AG04450 (cell line): Measurements from ENCODE around the gene STK4. TPM values are rescaled to one million over a fixed set of nuclear protein-coding genes. Genes with fewer than 3 reads are reported as not detected.

ENCODE experiments used
- CTCF ChIA-PET: fragments of 300-600, 350-600 bp; formaldehyde crosslinking; extraction: SDS; loops from one replicate; lab custom pipeline; 2022; ENCODE audit warnings: antibody characterized with exemption, inconsistent platforms; lab: Charles Lee
- POLR2A ChIA-PET: fragments of 350-600 bp; formaldehyde crosslinking; extraction: SDS; loops from one replicate; lab custom pipeline; 2021; ENCODE audit warnings: antibody characterized with exemption, inconsistent platforms; lab: Yijun Ruan, JAX
- DNase-seq: peaks from one replicate; pipeline ENCODE4 v3.0.0-alpha.2; 2011; ENCODE audit warnings: low read depth, low spot score
- H3K27ac ChIP-seq: one replicate; pipeline ENCODE4 v1.5.1; 2012; ENCODE audit warnings: low read depth, low read length, control low read depth
- H3K27me3 ChIP-seq: one replicate; pipeline ENCODE4 v1.6.0; 2012; ENCODE audit warnings: low read length; ENCODE audit not compliant: control insufficient read depth, insufficient read depth
- H3K4me3 ChIP-seq: 2 replicates; pipeline ENCODE4 v1.5.1; 2011; ENCODE audit warnings: mild to moderate bottlenecking, low read depth, low read length, control low read depth
- H3K9me3 ChIP-seq: 2 replicates; pipeline ENCODE4 v1.5.1; 2012; ENCODE audit warnings: low read length; ENCODE audit not compliant: control insufficient read depth, insufficient read depth
- polyA plus RNA-seq: library from polyadenylated mRNA; depleted of rRNA; stranded (reverse); fragments of >200 nt; gene quantifications from 2 replicates; pipeline ENCODE4 v1.2.3, GENCODE V29; 2011
- TF ChIP-seq, protein P1 (sequence below): IDR thresholded peaks from 2 replicates; pipeline ENCODE4 v1.5.1; 2011; ENCODE audit warnings: low read depth, low read length, control low read depth, inconsistent platforms

STK4 gene
- polyA plus RNA-seq, 1 experiment: 25.1 TPM

DNA sequence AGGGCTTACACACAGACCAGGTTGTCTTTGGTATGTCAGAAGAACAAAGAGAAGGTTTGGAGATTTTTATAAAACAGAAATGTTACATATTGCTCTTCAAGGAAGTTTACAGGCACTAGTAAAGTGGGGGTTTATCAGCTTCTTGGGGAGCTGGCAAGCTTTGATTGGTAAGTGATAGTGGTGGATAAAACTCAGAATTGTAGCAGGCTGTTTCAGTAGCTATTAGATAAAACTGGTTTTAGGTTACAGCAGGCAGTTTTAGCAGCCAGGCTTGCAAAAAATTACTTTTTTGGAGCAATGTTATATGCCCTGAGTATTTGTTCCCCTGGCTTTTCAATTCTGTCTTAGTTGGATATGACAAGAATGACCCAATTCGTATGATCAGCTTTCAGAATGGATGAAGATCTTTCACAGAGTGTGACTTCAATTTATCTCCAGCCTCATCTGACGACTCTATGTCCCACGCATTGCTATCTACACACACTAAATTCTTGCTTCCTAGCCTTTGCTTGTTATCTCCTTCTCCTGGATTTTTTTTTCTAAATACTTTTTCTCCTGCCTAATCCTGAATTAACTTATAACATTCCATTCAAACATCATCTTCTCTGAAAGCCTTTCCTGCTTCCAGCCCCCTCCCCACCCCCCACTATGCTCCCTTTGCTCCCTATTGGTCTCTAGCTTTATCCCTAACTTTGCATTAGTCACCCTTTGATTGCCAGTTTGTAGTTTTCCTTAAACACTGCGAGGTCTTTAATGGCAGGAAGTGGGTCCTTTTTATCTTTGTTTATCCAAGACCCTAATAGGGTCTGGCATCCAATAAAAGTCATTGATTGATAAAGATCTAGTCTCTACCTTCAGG is 5.1 kb upstream of the STK4 start:
- Histone ChIP-seq H3K27ac (no peak overlapping the region), H3K9me3 (no peaks in the 10 kb centered on the region), H3K27me3 (no peaks in the 10 kb centered on the region), H3K4me3 (no peak overlapping the region)
- no peak for DNase-seq
- TF ChIP-seq, protein P1, sequence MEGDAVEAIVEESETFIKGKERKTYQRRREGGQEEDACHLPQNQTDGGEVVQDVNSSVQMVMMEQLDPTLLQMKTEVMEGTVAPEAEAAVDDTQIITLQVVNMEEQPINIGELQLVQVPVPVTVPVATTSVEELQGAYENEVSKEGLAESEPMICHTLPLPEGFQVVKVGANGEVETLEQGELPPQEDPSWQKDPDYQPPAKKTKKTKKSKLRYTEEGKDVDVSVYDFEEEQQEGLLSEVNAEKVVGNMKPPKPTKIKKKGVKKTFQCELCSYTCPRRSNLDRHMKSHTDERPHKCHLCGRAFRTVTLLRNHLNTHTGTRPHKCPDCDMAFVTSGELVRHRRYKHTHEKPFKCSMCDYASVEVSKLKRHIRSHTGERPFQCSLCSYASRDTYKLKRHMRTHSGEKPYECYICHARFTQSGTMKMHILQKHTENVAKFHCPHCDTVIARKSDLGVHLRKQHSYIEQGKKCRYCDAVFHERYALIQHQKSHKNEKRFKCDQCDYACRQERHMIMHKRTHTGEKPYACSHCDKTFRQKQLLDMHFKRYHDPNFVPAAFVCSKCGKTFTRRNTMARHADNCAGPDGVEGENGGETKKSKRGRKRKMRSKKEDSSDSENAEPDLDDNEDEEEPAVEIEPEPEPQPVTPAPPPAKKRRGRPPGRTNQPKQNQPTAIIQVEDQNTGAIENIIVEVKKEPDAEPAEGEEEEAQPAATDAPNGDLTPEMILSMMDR: no peak
- POLR2A ChIA-PET: no interaction called here
- CTCF ChIA-PET: interaction anchor here (0.9 to 1.4 kb wide), 5 partner anchors 9 to 350 kb away, joined by 3 to 5 read pairs (median 3); no protein-coding TSS in a partner anchor

DNA sequence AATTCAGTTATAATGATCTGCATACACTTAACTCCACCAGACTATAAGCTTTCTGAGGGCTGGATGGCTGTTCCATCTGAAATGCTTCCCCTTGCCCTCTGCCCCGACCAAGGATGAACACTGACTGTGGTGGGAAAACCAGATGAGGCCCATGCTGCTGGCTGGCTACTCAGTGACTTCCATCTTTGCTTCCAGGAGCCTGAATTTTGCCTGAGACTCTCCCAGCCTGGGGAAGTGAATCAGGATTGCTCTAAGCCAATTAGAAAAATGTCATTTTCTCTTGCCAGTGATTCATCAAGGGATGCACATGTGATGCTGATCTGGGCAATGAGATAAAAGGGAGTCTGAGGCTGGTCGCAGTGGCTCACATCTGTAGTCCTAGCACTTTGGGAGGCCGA is 4.4 kb upstream of the STK4 start:
- TF ChIP-seq, protein P1: no peak
- ChIA-PET POLR2A (no interaction called here), CTCF (interaction anchor here (1.2 to 1.4 kb wide), 3 partner anchors 9 to 350 kb away, joined by 3 read pairs; no protein-coding TSS in a partner anchor)
- DNase-seq: no peak
- Histone ChIP-seq H3K4me3 (no peak overlapping the region), H3K27ac (no peak overlapping the region), H3K9me3 (no peaks in the 10 kb centered on the region), H3K27me3 (no peaks in the 10 kb centered on the region)

DNA sequence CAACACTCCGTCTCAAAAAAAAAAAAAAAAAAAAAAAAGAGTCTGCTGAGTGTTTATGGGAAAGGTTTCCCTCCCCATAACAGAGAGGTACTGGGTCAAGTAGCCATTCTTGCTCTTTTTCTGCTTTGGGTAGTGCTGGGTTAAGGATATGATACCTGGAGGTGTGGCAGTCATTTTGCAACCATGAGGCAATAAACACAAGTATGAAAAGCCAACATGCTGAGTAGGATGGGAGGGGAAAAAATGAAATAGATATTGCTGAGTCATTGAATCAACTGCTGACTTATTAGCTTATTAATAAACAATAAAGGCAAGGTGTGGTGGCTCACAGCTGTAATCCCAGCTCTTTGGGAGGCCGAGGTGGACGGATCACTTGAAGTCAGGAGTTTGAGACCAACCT is 3.8 kb upstream of the STK4 start:
- CTCF ChIA-PET: interaction anchor here (1.2 to 1.7 kb wide), 2 partner anchors 48 to 133 kb away, joined by 3 read pairs; no protein-coding TSS in a partner anchor
- TF ChIP-seq, protein P1: no peak

DNA sequence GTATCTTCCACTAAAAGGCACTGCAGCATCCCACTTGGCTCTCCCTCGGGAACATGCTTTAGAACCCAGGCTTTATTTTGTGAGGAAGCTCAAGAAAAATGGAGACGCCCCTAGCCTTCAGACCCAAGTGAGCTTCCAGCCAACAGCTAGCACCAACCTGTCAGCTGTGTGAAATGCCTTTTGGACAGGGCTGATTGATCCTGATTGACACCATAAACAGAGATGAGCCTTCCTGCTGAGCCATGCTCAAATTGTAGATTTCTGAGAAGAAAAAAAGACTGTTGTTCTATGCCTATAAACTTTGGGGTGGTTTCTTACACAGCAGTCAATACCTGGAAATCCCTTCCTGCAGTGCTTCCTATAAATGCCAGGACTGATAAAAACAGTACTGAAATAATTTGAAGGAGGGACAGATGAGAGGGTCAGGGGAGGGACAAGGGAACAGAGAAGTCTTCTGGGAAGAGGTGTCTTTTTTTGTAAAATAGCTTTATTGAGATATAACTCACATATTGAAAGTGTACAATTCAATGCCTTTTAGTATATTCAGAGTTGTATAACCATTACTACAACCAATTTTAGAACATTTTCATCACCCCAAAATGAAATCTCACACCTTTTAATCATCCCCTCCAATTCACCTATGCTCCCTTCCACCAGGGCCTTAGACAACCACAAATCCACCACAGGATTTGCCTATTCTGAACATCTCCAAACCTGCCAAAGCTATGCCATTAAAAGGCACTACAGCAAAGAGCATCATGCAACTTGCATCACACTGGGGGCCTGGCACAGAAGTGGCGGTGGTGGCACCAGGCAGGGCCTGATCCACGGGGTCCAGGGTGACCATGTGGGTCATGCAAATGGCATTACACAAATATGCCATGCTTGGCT is 2.7 kb upstream of the STK4 start:
- no peak for DNase-seq
- no peak overlapping the region for H3K27ac ChIP-seq
- TF ChIP-seq, protein P1: no peak
- no peak overlapping the region for H3K4me3 ChIP-seq
- no peaks in the 10 kb centered on the region for H3K9me3 ChIP-seq
- POLR2A ChIA-PET: no interaction called here
- CTCF ChIA-PET: interaction anchor here (0.6 to 1.7 kb wide), 2 partner anchors 47 to 356 kb away, joined by 3 to 5 read pairs; no protein-coding TSS in a partner anchor
- no peaks in the 10 kb centered on the region for H3K27me3 ChIP-seq

More for the DNA sequence above, 3.8 kb upstream of the STK4 start:
- Histone ChIP-seq H3K27me3 (no peaks in the 10 kb centered on the region), H3K4me3 (no peak overlapping the region), H3K27ac (no peak overlapping the region), H3K9me3 (no peaks in the 10 kb centered on the region)
- POLR2A ChIA-PET: no interaction called here
- no peak for DNase-seq
